Body of pancreas (tissue), 4 donors: Measurements from ENCODE around the gene MZT2A.
"Not testable (repeated sequence)": the region's sequence is repeated elsewhere in the genome, so short reads cannot be mapped to it uniquely, and the experiment has no call there.

Experiments
- POLR2A ChIP-seq, 3 donors: fragments of 450-650 bp; IDR thresholded peaks; one replicate each; pipeline ENCODE4 v1.6.1; 2016; ENCODE audit warnings: antibody characterized with exemption in 3 of 3, mild to moderate bottlenecking in 2 of 3
- TF ChIP-seq, protein P1 (sequence below), 7 experiments: fragments of 450-650 bp in 4 of 7; fragments of 200-600 bp in 3 of 7; sonication (generic) in 3 of 7; IDR thresholded peaks; one replicate each; pipeline ENCODE4 v1.5.1; 2016 to 2019; ENCODE audit warnings: antibody characterized with exemption in 7 of 7

GRCh38 chr2:131534965-131535364 lies 42.8 kb upstream of the MZT2A start:
- TF ChIP-seq, protein P1, sequence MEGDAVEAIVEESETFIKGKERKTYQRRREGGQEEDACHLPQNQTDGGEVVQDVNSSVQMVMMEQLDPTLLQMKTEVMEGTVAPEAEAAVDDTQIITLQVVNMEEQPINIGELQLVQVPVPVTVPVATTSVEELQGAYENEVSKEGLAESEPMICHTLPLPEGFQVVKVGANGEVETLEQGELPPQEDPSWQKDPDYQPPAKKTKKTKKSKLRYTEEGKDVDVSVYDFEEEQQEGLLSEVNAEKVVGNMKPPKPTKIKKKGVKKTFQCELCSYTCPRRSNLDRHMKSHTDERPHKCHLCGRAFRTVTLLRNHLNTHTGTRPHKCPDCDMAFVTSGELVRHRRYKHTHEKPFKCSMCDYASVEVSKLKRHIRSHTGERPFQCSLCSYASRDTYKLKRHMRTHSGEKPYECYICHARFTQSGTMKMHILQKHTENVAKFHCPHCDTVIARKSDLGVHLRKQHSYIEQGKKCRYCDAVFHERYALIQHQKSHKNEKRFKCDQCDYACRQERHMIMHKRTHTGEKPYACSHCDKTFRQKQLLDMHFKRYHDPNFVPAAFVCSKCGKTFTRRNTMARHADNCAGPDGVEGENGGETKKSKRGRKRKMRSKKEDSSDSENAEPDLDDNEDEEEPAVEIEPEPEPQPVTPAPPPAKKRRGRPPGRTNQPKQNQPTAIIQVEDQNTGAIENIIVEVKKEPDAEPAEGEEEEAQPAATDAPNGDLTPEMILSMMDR (IDR thresholded peaks at IDR 0.05) = not testable (repeated sequence)
- not testable (repeated sequence) for TF ChIP-seq POLR2A (IDR thresholded peaks at IDR 0.05)
